ENCODE measurements around the gene OR4F17.
"Not testable (repeated sequence)": the region's sequence is repeated elsewhere in the genome, so short reads cannot be mapped to it uniquely, and the experiment has no call there.

The OR4F17 gene

DNA sequence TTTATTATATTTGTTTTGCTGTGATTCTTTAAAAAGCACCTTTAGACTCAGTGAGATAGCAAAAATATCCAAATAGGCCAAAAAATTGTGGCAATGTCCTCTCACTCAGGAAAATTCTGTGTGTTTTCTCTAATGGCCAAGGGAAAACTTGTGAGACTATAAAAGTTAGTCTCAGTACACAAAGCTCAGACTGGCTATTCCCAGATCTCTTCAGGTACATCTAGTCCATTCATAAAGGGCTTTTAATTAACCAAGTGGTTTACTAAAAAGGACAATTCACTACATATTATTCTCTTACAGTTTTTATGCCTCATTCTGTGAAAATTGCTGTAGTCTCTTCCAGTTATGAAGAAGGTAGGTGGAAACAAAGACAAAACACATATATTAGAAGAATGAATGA lies at the start of gene OR4F17:
TSS of gene OR4F17 (plus strand) at position 301 of the 400 bp plus-strand sequence. CDS start 3,575 bp downstream, outside the sequence.
- DNase-seq; intact Hi-C loops (cut with DNase I): not testable (repeated sequence)

DNA sequence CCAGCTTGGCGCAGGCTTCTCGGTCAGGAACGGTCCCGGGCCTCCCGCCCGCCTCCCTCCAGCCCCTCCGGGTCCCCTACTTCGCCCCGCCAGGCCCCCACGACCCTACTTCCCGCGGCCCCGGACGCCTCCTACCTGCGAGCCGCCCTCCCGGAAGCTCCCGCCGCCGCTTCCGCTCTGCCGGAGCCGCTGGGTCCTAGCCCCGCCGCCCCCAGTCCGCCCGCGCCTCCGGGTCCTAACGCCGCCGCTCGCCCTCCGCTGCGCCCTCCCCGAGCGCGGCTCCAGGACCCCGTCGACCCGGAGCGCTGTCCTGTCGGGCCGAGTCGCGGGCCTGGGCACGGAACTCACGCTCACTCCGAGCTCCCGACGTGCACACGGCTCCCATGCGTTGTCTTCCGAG lies 36.1 kb upstream of the OR4F17 start:
- peak in 9 of 10 donors; percentile 6 to 91 (median 14) for DNase-seq
- intact Hi-C loops (cut with DNase I), result not testable (repeated sequence)

DNA sequence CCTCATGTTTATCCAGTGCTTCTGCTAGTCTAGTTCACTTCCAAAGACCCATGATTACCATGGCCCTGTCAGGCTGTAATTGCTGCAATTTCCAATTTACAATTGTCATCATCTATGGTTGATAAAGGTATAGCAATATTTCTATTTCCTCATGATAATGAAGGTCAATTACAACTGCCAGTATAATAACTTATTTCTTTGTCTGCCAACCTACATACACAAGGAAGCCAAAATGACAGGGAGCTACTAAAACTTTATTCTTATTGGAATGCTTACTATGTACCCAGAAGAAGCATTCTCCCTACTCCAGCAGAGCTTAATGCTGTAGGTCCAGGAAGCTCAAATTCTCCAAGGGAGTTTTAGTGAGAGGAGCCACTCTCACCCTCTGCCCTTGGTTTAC lies 24.0 kb upstream of the OR4F17 start:
- intact Hi-C loops (cut with DNase I); DNase-seq: not testable (repeated sequence)

- DNase-seq; intact Hi-C loops (cut with DNase I): not testable (repeated sequence)
Measured at GRCh38 chr19:83626-84025, 23.3 kb upstream of the OR4F17 start.

- DNase-seq; intact Hi-C loops (cut with DNase I): not testable (repeated sequence)
Measured at GRCh38 chr19:90678-91077, 16.2 kb upstream of the OR4F17 start.

GRCh38 chr19:94794-95193 lies 12.1 kb upstream of the OR4F17 start:
- DNase-seq; intact Hi-C loops (cut with DNase I): not testable (repeated sequence)

GRCh38 chr19:97647-98046 lies 9.3 kb upstream of the OR4F17 start:
- DNase-seq, result not testable (repeated sequence)

DNA sequence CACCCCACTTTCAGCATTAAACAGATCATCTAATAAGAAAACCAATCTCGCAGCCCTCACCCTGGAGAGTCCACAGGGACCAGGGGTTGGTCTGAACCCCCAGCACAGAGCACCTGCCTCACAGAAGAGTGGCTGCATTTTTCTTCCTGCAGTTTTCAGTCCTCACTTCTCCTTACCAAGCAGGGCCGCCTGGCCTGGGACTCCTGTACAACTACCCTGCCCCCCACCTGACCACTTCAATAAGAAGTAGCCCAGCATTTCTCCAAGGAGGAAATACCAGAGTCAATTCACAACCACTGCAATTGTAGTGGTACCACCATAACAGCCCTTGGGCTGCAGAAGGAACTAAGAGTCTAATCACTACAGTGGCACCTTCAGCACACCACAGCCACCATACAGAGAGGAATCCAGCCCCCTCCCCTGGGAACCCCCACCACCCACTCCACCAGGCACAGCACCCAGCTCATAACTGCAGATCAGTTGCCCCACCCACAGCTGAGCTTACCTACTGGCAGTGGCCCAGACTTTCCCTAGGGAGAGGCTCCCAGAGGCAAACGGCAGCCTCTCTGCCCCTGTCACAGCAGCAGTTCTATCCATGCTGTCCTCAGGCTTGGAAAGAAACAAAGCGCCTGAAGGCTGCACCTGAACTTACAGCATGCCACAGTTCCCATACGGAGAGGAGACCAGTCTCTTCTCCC lies 13.7 kb downstream of the OR4F17 start:
- intact Hi-C loops (cut with DNase I); DNase-seq: not testable (repeated sequence)

More at GRCh38 chr19:97647-98046, 9.3 kb upstream of the OR4F17 start:
- intact Hi-C loops (cut with DNase I), result not testable (repeated sequence)
